KMS-11 (cell line): ENCODE data around the gene SLC5A12.

Source experiments
- H2AFZ ChIP-seq: fragments of 200-600 bp; sonication (generic); 2 replicates; pipeline ENCODE4 v1.6.1; 2016; ENCODE audit warnings: antibody characterized with exemption, mixed run types, low read depth
- H3K27ac ChIP-seq: fragments of 200-600 bp; sonication (generic); 2 replicates; pipeline ENCODE4 v1.6.1; 2016; ENCODE audit warnings: mild to moderate bottlenecking, mixed run types
- H3K27me3 ChIP-seq: fragments of 200-600 bp; sonication (generic); 2 replicates; pipeline ENCODE4 v1.6.1; 2017; ENCODE audit warnings: mild to moderate bottlenecking, low read depth, mixed run types, moderate library complexity; ENCODE audit not compliant: insufficient read depth
- H3K36me3 ChIP-seq: fragments of 200-600 bp; sonication (generic); 2 replicates; pipeline ENCODE4 v1.6.1; 2017; ENCODE audit warnings: mild to moderate bottlenecking, mixed run types; ENCODE audit not compliant: insufficient read depth
- H3K4me1 ChIP-seq: fragments of 200-600 bp; sonication (generic); 2 replicates; pipeline ENCODE4 v1.6.1; 2016; ENCODE audit warnings: mild to moderate bottlenecking, low read depth, mixed run types; ENCODE audit not compliant: poor library complexity, severe bottlenecking
- H3K4me2 ChIP-seq: fragments of 200-600 bp; sonication (generic); 2 replicates; pipeline ENCODE4 v1.7.0; 2016; ENCODE audit warnings: mild to moderate bottlenecking, mixed run types
- H3K4me3 ChIP-seq: fragments of 200-600 bp; sonication (generic); IDR thresholded peaks from 2 replicates; pipeline ENCODE4 v1.6.1; 2017; ENCODE audit warnings: low read depth, low read length, mixed read lengths; ENCODE audit not compliant: insufficient read depth
- H3K79me2 ChIP-seq: fragments of 200-600 bp; sonication (generic); 2 replicates; pipeline ENCODE4 v1.6.1; 2016; ENCODE audit warnings: low read depth, mixed run types; ENCODE audit not compliant: insufficient read depth
- H3K9ac ChIP-seq: fragments of 200-600 bp; sonication (generic); 2 replicates; pipeline ENCODE4 v1.6.1; 2016; ENCODE audit warnings: mild to moderate bottlenecking, mixed run types
- H4K20me1 ChIP-seq: fragments of 200-600 bp; sonication (generic); 2 replicates; pipeline ENCODE4 v1.6.1; 2016; ENCODE audit warnings: mild to moderate bottlenecking, mixed run types; ENCODE audit not compliant: insufficient read depth
- CTCF ChIP-seq: fragments of 200-600 bp; sonication (generic); conservative IDR thresholded peaks from 2 replicates; pipeline ENCODE4 v1.6.1; 2017; ENCODE audit warnings: low read depth, mild to moderate bottlenecking, antibody characterized with exemption, low read length, moderate library complexity, mixed read lengths

SLC5A12 gene

GRCh38 chr11:26734691-26735090 lies 12.8 kb upstream of the SLC5A12 start:
- Histone ChIP-seq H3K79me2 (no peaks in the 10 kb centered on the region), H2AFZ (no peak overlapping the region), H3K27me3 (no peaks in the 10 kb centered on the region), H3K36me3 (no peaks in the 10 kb centered on the region), H3K9ac (no peak overlapping the region), H3K4me3 (no peak overlapping the region), H4K20me1 (no peaks in the 10 kb centered on the region), H3K4me1 (no peaks in the 10 kb centered on the region), H3K27ac (no peak overlapping the region), H3K4me2 (no peak overlapping the region)
- no peak for TF ChIP-seq CTCF

- H3K4me1 ChIP-seq: no peaks in the 10 kb centered on the region
- no peak overlapping the region for H3K4me3 ChIP-seq
- no peak overlapping the region for H2AFZ ChIP-seq
- no peaks in the 10 kb centered on the region for H3K79me2 ChIP-seq
- TF ChIP-seq CTCF: no peak
- no peak overlapping the region for H3K27ac ChIP-seq
- H4K20me1 ChIP-seq: no peaks in the 10 kb centered on the region
- no peaks in the 10 kb centered on the region for H3K36me3 ChIP-seq
- no peaks in the 10 kb centered on the region for H3K27me3 ChIP-seq
- no peak overlapping the region for H3K4me2 ChIP-seq
- H3K9ac ChIP-seq: no peak overlapping the region
Observed at GRCh38 chr11:26731084-26731456, 9.2 kb upstream of the SLC5A12 start.

GRCh38 chr11:26730414-26731083 lies 8.7 kb upstream of the SLC5A12 start:
- Histone ChIP-seq H3K4me3 (no peak overlapping the region), H3K9ac (no peak overlapping the region), H3K27me3 (no peaks in the 10 kb centered on the region), H3K27ac (no peak overlapping the region), H4K20me1 (no peaks in the 10 kb centered on the region), H3K79me2 (no peaks in the 10 kb centered on the region), H3K4me1 (no peaks in the 10 kb centered on the region), H2AFZ (no peak overlapping the region), H3K4me2 (no peak overlapping the region), H3K36me3 (no peaks in the 10 kb centered on the region)
- TF ChIP-seq CTCF: no peak

GRCh38 chr11:26729284-26729683 lies 7.4 kb upstream of the SLC5A12 start:
- Histone ChIP-seq H3K27ac (no peak overlapping the region), H3K9ac (no peak overlapping the region), H3K79me2 (no peaks in the 10 kb centered on the region)

More at GRCh38 chr11:26729284-26729683, 7.4 kb upstream of the SLC5A12 start:
- Histone ChIP-seq H3K4me1 (no peaks in the 10 kb centered on the region), H2AFZ (no peak overlapping the region), H3K4me2 (no peak overlapping the region), H3K4me3 (no peak overlapping the region), H3K36me3 (no peaks in the 10 kb centered on the region), H3K27me3 (no peaks in the 10 kb centered on the region), H4K20me1 (no peaks in the 10 kb centered on the region)
- TF ChIP-seq CTCF: no peak
